ENCODE measurements around the gene PDCD11. TPM values are rescaled to one million over a fixed set of nuclear protein-coding genes. Genes with fewer than 3 reads are reported as not detected.

The PDCD11 gene
- total and polyA plus RNA-seq, 2 donors (not counting 1 experiment from before 2014, with no cell fraction given): 10.0 to 34.0 TPM

DNA sequence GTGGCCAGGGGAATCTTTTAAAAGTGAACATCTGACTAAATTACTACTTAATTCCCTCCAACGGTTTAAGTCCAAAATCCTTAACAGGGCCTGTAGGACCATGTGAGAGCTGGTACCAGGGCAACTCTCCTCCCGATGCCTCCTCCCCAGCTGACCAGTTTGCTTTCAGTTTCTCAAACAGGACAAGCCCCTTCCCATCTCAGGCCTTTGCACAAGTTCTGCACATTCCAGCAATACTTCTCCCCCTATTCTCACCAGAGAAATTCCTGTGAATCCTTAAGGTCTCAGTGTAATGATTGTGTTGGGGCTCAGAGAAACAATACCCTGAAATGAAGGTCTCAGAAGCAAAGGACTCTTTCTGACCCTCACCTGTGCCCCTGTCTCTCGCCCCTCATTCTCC, 70.3 kb downstream of the PDCD11 start:
- Histone ChIP-seq H3K79me2 (ENCODE audit: control insufficient read depth, insufficient read depth, low read length) (no peaks in the 10 kb centered on the region), H3K4me2 (ENCODE audit: extremely low read depth, insufficient read depth, low read length) (no peak overlapping the region)

DNA sequence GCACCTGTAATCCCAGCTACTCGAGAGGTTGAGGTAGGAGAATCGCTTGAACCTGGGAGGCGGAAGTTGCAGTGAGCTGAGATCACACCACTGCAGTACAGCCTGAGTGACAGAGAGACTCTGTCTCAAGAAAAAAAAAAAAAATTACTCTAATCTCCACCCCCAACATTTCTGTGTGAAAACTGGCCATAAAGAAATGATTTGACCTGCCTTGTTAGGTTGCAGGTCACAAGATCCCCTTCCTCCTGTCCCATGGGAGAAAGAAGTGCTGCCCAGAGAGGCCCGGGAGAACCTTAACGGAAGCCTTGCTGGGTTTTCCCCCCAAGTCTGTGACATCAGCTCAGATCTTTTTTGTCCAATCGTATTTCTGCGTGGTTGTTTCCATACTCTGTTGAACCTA, 71.0 kb downstream of the PDCD11 start:
- no peaks in the 10 kb centered on the region for H4K20me1 ChIP-seq (ENCODE audit: control insufficient read depth, extremely low read depth, insufficient read depth, low read length)
- no peak for DNase-seq (ENCODE audit: low read depth in 2 of 2)
- no peaks in the 10 kb centered on the region for H3K79me2 ChIP-seq (ENCODE audit: control insufficient read depth, insufficient read depth, low read length)
- no peak overlapping the region for H3K9ac ChIP-seq (ENCODE audit: insufficient read depth, low read length)
- H2AFZ ChIP-seq (ENCODE audit: low read length): no peak overlapping the region
- peaks cover 2% of the 10 kb centered on the region for H3K4me1 ChIP-seq (ENCODE audit: control insufficient read depth, extremely low read depth, insufficient read depth, low read length)
- H3K27me3 ChIP-seq (ENCODE audit: control insufficient read depth, insufficient read depth, low read length): no peaks in the 10 kb centered on the region
- no peak overlapping the region for H3K27ac ChIP-seq (ENCODE audit: insufficient read depth, low read length)
- H3K4me2 ChIP-seq (ENCODE audit: extremely low read depth, insufficient read depth, low read length): no peak overlapping the region
- H3K4me3 ChIP-seq (replicated peaks in 1 of 4; ENCODE audit: control extremely low read depth in 1 of 4, insufficient read depth in 1 of 4, low read depth in 3 of 4, low read length in 4 of 4): no peak overlapping the region
- TF ChIP-seq EZH2 (IDR thresholded peaks at IDR 0.05; ENCODE audit: low read length, missing control alignments): no peak
- TF ChIP-seq, protein P1, sequence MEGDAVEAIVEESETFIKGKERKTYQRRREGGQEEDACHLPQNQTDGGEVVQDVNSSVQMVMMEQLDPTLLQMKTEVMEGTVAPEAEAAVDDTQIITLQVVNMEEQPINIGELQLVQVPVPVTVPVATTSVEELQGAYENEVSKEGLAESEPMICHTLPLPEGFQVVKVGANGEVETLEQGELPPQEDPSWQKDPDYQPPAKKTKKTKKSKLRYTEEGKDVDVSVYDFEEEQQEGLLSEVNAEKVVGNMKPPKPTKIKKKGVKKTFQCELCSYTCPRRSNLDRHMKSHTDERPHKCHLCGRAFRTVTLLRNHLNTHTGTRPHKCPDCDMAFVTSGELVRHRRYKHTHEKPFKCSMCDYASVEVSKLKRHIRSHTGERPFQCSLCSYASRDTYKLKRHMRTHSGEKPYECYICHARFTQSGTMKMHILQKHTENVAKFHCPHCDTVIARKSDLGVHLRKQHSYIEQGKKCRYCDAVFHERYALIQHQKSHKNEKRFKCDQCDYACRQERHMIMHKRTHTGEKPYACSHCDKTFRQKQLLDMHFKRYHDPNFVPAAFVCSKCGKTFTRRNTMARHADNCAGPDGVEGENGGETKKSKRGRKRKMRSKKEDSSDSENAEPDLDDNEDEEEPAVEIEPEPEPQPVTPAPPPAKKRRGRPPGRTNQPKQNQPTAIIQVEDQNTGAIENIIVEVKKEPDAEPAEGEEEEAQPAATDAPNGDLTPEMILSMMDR (conservative IDR thresholded peaks at IDR 0.05 in 1 of 2, IDR thresholded peaks at IDR 0.05 in 1 of 2; ENCODE audit: low read depth in 1 of 2, low read length in 2 of 2): no peak
- no peaks in the 10 kb centered on the region for H3K9me3 ChIP-seq (ENCODE audit: control insufficient read depth, insufficient read depth, low read depth, low read length)
- no peaks in the 10 kb centered on the region for H3K36me3 ChIP-seq (ENCODE audit: control insufficient read depth, insufficient read depth, low read length)

More for the DNA sequence above, 70.3 kb downstream of the PDCD11 start:
- no peaks in the 10 kb centered on the region for H4K20me1 ChIP-seq (ENCODE audit: control insufficient read depth, extremely low read depth, insufficient read depth, low read length)
- TF ChIP-seq, protein P1 (conservative IDR thresholded peaks at IDR 0.05 in 1 of 2, IDR thresholded peaks at IDR 0.05 in 1 of 2; ENCODE audit: low read depth in 1 of 2, low read length in 2 of 2): no peak
- TF ChIP-seq EZH2 (IDR thresholded peaks at IDR 0.05; ENCODE audit: low read length, missing control alignments): no peak
- DNase-seq (ENCODE audit: low read depth in 2 of 2): peak in 1 of 2 donors; percentile 42
- no peak overlapping the region for H3K9ac ChIP-seq (ENCODE audit: insufficient read depth, low read length)
- no peaks in the 10 kb centered on the region for H3K27me3 ChIP-seq (ENCODE audit: control insufficient read depth, insufficient read depth, low read length)
- no peak overlapping the region for H2AFZ ChIP-seq (ENCODE audit: low read length)
- no peak overlapping the region for H3K27ac ChIP-seq (ENCODE audit: insufficient read depth, low read length)
- no peaks in the 10 kb centered on the region for H3K36me3 ChIP-seq (ENCODE audit: control insufficient read depth, insufficient read depth, low read length)
- H3K9me3 ChIP-seq (ENCODE audit: control insufficient read depth, insufficient read depth, low read depth, low read length): no peaks in the 10 kb centered on the region
- no peak overlapping the region for H3K4me3 ChIP-seq (replicated peaks in 1 of 4; ENCODE audit: control extremely low read depth in 1 of 4, insufficient read depth in 1 of 4, low read depth in 3 of 4, low read length in 4 of 4)
- H3K4me1 ChIP-seq (ENCODE audit: control insufficient read depth, extremely low read depth, insufficient read depth, low read length): peaks cover 2% of the 10 kb centered on the region

DNA sequence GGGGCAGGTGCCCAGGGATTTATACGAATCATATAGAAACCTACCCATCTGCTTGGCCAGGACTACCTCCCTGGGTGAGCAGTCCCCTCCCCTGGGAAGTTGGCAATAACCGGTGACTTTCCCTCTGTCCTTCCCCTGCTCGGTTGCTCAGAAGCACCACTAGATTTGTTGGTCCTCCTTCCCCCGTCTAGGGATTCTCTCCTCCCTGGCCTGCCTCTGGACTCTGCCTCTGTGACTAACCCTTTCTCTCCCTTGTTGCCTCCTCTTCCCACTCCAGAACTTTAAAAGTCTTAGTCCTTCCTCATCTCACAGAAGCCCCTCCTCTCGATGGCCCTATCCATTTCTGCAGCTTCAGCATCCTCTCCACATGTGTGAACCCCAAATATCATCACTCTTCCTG, 72.8 kb downstream of the PDCD11 start:
- no peak overlapping the region for H3K4me2 ChIP-seq (ENCODE audit: extremely low read depth, insufficient read depth, low read length)
- H3K4me3 ChIP-seq (replicated peaks in 1 of 4; ENCODE audit: control extremely low read depth in 1 of 4, insufficient read depth in 1 of 4, low read depth in 3 of 4, low read length in 4 of 4): no peak overlapping the region
- no peak for DNase-seq (ENCODE audit: low read depth in 2 of 2)
- no peaks in the 10 kb centered on the region for H3K27me3 ChIP-seq (ENCODE audit: control insufficient read depth, insufficient read depth, low read length)
- no peaks in the 10 kb centered on the region for H3K9me3 ChIP-seq (ENCODE audit: control insufficient read depth, insufficient read depth, low read depth, low read length)
- no peak for TF ChIP-seq EZH2 (IDR thresholded peaks at IDR 0.05; ENCODE audit: low read length, missing control alignments)
- TF ChIP-seq, protein P1 (conservative IDR thresholded peaks at IDR 0.05 in 1 of 2, IDR thresholded peaks at IDR 0.05 in 1 of 2; ENCODE audit: low read depth in 1 of 2, low read length in 2 of 2): no peak
- no peak overlapping the region for H3K27ac ChIP-seq (ENCODE audit: insufficient read depth, low read length)
- no peak overlapping the region for H2AFZ ChIP-seq (ENCODE audit: low read length)
- peaks cover 2% of the 10 kb centered on the region for H3K4me1 ChIP-seq (ENCODE audit: control insufficient read depth, extremely low read depth, insufficient read depth, low read length)
- H4K20me1 ChIP-seq (ENCODE audit: control insufficient read depth, extremely low read depth, insufficient read depth, low read length): no peaks in the 10 kb centered on the region
- H3K36me3 ChIP-seq (ENCODE audit: control insufficient read depth, insufficient read depth, low read length): no peaks in the 10 kb centered on the region
- H3K9ac ChIP-seq (ENCODE audit: insufficient read depth, low read length): no peak overlapping the region
- H3K79me2 ChIP-seq (ENCODE audit: control insufficient read depth, insufficient read depth, low read length): no peaks in the 10 kb centered on the region
